ENCODE data around the gene HNF1B. TPM values are rescaled to one million over a fixed set of nuclear protein-coding genes. Genes with fewer than 3 reads are reported as not detected.
"Not testable (repeated sequence)": the region's sequence is repeated elsewhere in the genome, so short reads cannot be mapped to it uniquely, and the experiment has no call there.

Gene HNF1B, protein sequence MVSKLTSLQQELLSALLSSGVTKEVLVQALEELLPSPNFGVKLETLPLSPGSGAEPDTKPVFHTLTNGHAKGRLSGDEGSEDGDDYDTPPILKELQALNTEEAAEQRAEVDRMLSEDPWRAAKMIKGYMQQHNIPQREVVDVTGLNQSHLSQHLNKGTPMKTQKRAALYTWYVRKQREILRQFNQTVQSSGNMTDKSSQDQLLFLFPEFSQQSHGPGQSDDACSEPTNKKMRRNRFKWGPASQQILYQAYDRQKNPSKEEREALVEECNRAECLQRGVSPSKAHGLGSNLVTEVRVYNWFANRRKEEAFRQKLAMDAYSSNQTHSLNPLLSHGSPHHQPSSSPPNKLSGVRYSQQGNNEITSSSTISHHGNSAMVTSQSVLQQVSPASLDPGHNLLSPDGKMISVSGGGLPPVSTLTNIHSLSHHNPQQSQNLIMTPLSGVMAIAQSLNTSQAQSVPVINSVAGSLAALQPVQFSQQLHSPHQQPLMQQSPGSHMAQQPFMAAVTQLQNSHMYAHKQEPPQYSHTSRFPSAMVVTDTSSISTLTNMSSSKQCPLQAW
- 100 to 1,000 TPM; 119 to 134 (median 126) TPM for polyA plus RNA-seq (ENCODE audit: insufficient read length in 4 of 4)

- peak in 1 of 4 donors; percentile 63 for DNase-seq (ENCODE audit: low read depth in 4 of 4, low spot score in 3 of 4)
These were observed at the start of gene HNF1B for GRCh38 chr17:37744961-37745800. Gene HNF1B, minus strand, starts transcription at chr17:37745059. Its CDS starts 175 bp downstream, at chr17:37744884.

- DNase-seq (ENCODE audit: low read depth in 4 of 4, low spot score in 3 of 4): no peak
These were observed 47.9 kb upstream of the HNF1B start for GRCh38 chr17:37792787-37793186.

DNA sequence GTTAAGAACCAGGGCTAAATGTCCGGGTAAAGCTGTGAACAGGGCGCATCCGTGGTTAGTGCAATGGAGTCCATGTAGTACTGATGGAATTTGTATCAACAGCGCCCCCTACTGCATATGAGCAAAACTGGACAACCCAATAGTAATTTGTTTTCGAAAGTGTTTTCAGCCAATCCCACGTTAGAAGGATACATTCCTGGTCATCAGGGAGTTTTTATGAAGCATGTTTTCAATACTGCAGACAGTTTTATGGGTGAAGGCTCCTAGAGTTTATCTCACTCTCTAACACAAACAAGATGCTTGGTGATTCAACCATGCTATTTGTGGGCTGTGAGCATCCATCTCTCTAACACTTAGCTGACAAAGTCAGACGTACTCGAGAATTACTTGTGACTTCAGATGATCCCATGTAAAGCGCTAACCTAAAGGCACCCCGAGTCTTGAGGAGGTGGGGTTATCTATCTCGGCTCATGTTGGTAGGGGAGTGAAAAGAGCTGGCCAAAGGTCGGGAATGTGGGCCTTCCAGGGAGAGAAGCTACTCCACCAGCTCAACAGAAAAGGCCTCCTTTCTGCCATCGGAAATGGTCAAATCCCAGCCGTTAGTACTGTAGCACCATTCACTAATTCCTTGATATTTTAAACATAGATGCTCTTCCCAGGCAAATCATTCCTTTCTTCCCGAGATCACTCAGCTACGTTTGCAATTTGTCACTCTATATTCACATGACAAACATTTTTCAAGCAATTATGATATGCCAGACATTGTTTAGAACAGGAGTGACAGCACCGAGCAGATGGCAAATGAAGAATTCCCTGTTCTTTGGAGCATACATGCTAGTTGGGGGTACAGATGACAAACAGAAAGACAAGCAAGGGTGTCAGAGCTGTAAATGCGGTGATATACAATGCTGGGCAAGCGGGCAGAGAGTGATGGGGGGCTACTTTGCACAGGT lies 46.9 kb upstream of the HNF1B start:
- no peak for DNase-seq (ENCODE audit: low read depth in 4 of 4, low spot score in 3 of 4)

GRCh38 chr17:37789771-37790541 lies 45.1 kb upstream of the HNF1B start:
- DNase-seq (ENCODE audit: low read depth in 4 of 4, low spot score in 3 of 4): peak in 1 of 4 donors; percentile 73

GRCh38 chr17:37789021-37789565 lies 44.2 kb upstream of the HNF1B start:
- no peak for DNase-seq (ENCODE audit: low read depth in 4 of 4, low spot score in 3 of 4)

- no peak for DNase-seq (ENCODE audit: low read depth in 4 of 4, low spot score in 3 of 4)
These were observed 43.7 kb upstream of the HNF1B start for GRCh38 chr17:37788526-37788925.

- peak in 2 of 4 donors; percentile 53 to 61 for DNase-seq (ENCODE audit: low read depth in 4 of 4, low spot score in 3 of 4)
These were observed 42.3 kb upstream of the HNF1B start for GRCh38 chr17:37787055-37787757.

DNA sequence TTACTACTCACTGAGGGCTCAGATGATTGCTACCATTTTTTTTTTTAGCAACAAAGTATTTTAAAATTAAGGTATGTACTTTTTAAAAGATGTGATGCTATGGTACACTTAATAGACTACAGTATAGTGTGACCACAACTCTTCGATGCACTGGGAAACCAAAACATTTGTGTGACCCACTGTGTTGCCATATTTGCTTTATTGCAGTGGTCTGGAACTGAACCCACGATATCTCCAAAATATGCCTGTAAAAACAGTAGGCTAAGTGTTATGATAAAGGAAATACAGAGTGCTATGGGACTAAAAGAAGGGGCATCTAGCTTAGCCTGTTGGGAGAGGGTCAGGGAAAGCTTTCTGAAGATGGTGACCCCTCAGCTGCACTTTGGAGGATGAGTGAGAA lies 41.6 kb upstream of the HNF1B start:
- DNase-seq (ENCODE audit: low read depth in 4 of 4, low spot score in 3 of 4): no peak

DNA sequence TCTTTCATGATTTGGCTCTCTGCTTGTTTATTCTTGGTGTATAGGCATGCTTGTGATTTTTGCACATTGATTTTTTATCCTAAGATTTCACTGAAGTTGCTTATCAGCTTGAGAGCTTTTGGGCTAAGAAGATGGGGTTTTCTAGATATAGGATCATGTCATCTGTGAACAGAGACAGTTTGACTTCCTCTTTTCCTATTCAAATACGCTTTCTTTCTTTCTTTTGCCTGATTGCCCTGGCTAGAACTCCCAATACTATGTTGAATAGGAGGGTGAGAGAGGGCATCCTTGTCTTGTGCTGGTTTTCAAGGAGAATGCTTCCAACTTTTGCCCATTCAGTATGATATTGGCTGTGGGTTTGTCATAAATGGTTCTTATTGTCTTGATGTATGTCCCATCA lies 37.6 kb upstream of the HNF1B start:
- DNase-seq (ENCODE audit: low read depth in 4 of 4, low spot score in 3 of 4): not testable (repeated sequence)

DNA sequence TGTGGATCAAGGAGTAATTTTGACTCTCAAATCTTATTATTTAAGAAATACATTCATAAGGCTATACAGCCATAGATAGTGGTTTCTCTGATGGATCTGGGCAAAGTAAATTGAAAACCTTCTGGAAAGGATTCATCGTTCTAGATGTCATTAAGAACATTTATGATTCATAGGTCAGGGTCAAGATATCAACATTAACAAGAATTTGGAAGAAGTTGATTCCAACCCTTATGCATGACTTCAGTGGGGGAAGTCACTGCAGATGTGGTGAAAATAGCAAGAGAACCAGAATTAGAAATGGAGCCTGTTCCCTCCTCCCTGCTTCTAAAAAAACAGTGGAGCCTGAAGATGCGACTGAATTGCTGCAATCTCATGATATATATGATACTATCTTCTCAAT lies 36.6 kb upstream of the HNF1B start:
- no peak for DNase-seq (ENCODE audit: low read depth in 4 of 4, low spot score in 3 of 4)

- DNase-seq (ENCODE audit: low read depth in 4 of 4, low spot score in 3 of 4): no peak
These were observed 34.7 kb upstream of the HNF1B start for GRCh38 chr17:37779554-37779953.

- DNase-seq (ENCODE audit: low read depth in 4 of 4, low spot score in 3 of 4): no peak
These were observed 29.6 kb upstream of the HNF1B start for GRCh38 chr17:37774504-37774903.

DNA sequence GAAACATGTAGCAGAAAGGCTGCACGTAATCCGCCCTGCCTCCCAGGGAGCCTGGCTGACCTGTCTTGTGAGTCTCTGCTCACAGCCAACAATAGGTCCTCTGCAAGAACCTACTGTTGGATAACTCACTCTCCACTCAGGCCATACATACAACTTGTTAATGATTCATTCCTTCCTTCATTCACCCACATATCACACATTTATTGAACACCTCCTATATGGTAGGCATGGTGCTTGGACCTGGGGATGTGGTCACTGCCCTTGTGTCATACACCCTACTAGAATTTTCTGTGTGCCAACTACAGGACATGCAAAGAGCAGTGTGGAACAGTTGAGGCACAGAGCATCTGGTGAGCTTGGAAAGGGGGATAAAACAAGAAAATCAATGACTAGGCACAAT lies 28.1 kb upstream of the HNF1B start:
- no peak for DNase-seq (ENCODE audit: low read depth in 4 of 4, low spot score in 3 of 4)

DNA sequence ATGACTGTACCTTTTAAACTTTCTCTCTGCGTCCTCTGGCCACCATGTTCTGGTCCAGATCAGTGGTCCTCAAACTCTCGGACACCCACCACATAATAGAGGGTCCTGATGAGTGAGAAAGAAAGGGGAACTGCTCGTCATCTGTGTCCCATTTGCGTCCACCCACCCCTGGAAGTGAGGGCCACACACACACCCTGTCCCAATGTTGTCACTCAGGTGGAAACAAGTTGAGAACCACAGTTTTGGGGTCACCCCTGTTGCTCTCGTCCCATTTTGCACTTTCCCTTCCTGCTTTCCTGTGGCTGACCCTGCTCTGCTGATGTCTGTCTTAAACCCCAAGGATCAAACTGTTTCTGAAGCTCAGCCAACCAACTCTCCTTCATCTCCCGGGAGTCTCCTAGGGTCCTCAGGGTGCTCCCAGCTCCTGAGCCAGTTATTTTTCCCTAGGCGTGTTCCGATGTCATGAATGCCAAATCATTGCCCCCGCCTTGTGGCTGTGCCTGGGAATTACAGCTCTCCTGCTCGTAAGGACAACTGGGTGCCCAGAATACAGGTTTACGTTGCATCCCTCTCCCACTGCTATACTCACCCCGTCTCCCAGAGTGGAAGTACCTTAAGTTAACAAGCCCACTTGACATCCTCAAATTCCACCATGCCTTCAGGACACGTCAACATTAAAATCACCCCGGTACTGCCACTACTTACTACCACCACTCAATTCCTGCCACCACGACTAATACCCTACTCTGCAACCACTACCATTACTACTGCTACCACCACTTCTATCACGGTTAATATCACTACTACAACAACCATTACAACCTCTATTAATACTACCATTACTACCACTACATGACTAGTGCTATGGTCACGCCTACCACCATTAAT lies 26.0 kb upstream of the HNF1B start:
- no peak for DNase-seq (ENCODE audit: low read depth in 4 of 4, low spot score in 3 of 4)

- DNase-seq (ENCODE audit: low read depth in 4 of 4, low spot score in 3 of 4): no peak
These were observed 24.2 kb upstream of the HNF1B start for GRCh38 chr17:37769050-37769449.

- no peak for DNase-seq (ENCODE audit: low read depth in 4 of 4, low spot score in 3 of 4)
These were observed 23.6 kb upstream of the HNF1B start for GRCh38 chr17:37768438-37768837.

DNA sequence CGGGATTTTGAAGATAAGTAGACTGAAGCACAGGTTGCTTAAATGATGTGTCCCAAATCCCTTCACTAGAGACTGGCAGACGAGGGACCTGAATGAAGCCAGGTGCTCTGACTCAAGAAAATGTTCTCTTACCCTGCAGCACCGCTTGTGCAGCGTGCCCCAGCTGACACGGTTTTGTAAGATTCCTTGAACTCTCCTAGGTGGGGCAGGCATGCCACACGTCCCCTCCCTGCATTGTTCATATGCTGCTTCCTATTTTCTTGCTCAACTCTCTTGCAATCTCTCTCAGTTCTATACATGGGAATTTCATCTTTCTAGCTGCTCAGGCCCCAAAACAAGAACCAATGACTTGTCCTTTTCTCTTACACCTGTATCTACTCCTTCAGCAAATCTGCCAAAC lies 22.1 kb upstream of the HNF1B start:
- no peak for DNase-seq (ENCODE audit: low read depth in 4 of 4, low spot score in 3 of 4)

- no peak for DNase-seq (ENCODE audit: low read depth in 4 of 4, low spot score in 3 of 4)
These were observed 19.5 kb upstream of the HNF1B start for GRCh38 chr17:37764383-37764782.

All from right renal pelvis (tissue), 4 donors.